SK-N-SH (cell line): ENCODE data around the gene STX1A. TPM values are rescaled to one million over a fixed set of nuclear protein-coding genes. Genes with fewer than 3 reads are reported as not detected.

Experiments used
- CTCF ChIA-PET: fragments of 300-600, 350-600 bp; formaldehyde crosslinking; extraction: SDS; loops from one replicate; lab custom pipeline; 2021; lab: Yijun Ruan, JAX
- POLR2A ChIA-PET: fragments of 350-600 bp; sonication (Branson Sonifier 250); formaldehyde crosslinking; extraction: SDS; loops from one replicate; lab custom pipeline; 2020; ENCODE audit warnings: antibody characterized with exemption, inconsistent platforms; lab: Yijun Ruan, JAX
- DNase-seq: peaks from one replicate; pipeline ENCODE4 v3.0.0; 2012
- H2AFZ ChIP-seq: fragments of 200-600 bp; sonication (generic); 2 replicates; pipeline ENCODE4 v1.8.1; 2016; ENCODE audit warnings: antibody characterized with exemption, mild to moderate bottlenecking, low read depth
- H3F3A ChIP-seq: fragments of 200-600 bp; sonication (generic); replicated peaks from 2 replicates; pipeline ENCODE3; 2016; ENCODE audit warnings: antibody characterized with exemption, mild to moderate bottlenecking; ENCODE audit not compliant: insufficient read depth
- H3K27ac ChIP-seq, 2 experiments: fragments of 200-500 bp in 1 of 2; fragments of 200-600 bp in 1 of 2; sonication (Bioruptor generic) in 1 of 2; sonication (generic), shearing (Covaris generic) in 1 of 2; 2 replicates each; pipeline versions ENCODE4 v1.5.1 to v1.6.1; 2014 to 2016; ENCODE audit warnings: low read depth in 2 of 2, inconsistent platforms in 1 of 2, low read length in 1 of 2, mild to moderate bottlenecking in 1 of 2, mixed read lengths in 1 of 2
- H3K27me3 ChIP-seq: fragments of 200-600 bp; sonication (generic), shearing (Covaris generic); 2 replicates; pipeline ENCODE4 v1.6.1; 2016; ENCODE audit warnings: mixed run types; ENCODE audit not compliant: insufficient read depth
- H3K36me3 ChIP-seq, 2 experiments: fragments of 200-500 bp in 1 of 2; fragments of 200-600 bp in 1 of 2; sonication (Bioruptor generic) in 1 of 2; sonication (generic) in 1 of 2; replicated peaks in 1 of 2; 2 replicates each; pipeline versions ENCODE3 to v1.5.1; 2014 to 2016; ENCODE audit warnings: low read length in 1 of 2, mild to moderate bottlenecking in 1 of 2; ENCODE audit not compliant: insufficient read depth in 2 of 2, control insufficient read depth in 1 of 2
- H3K4me1 ChIP-seq, 2 experiments: fragments of 200-500 bp in 1 of 2; fragments of 200-600 bp in 1 of 2; sonication (Bioruptor generic) in 1 of 2; sonication (generic), shearing (Covaris generic) in 1 of 2; 2 replicates each; pipeline versions ENCODE4 v1.5.1 to v1.6.1; 2014 to 2016; ENCODE audit warnings: low read depth in 1 of 2, low read length in 1 of 2, mixed run types in 1 of 2; ENCODE audit not compliant: insufficient read depth in 2 of 2, control insufficient read depth in 1 of 2
- H3K4me2 ChIP-seq: fragments of 200-600 bp; sonication (generic), shearing (Covaris generic); 2 replicates; pipeline ENCODE4 v1.6.1; 2017; ENCODE audit warnings: mixed run types
- H3K4me3 ChIP-seq, 2 experiments: fragments of 200-500 bp in 1 of 2; fragments of 200-600 bp in 1 of 2; sonication (Bioruptor generic) in 1 of 2; sonication (generic), shearing (Covaris generic) in 1 of 2; 2 replicates each; pipeline versions ENCODE4 v1.5.1 to v1.8.1; 2014 to 2016; ENCODE audit warnings: low read depth in 2 of 2, inconsistent platforms in 1 of 2, low read length in 1 of 2, mild to moderate bottlenecking in 1 of 2, mixed read lengths in 1 of 2, moderate library complexity in 1 of 2
- H3K79me2 ChIP-seq: fragments of 200-600 bp; sonication (generic); 2 replicates; pipeline ENCODE4 v1.8.1; 2017; ENCODE audit warnings: mild to moderate bottlenecking; ENCODE audit not compliant: insufficient read depth
- H3K9ac ChIP-seq: fragments of 200-600 bp; sonication (generic); 2 replicates; pipeline ENCODE4 v1.6.1; 2017; ENCODE audit warnings: mixed run types
- H3K9me2 ChIP-seq: fragments of 200-600 bp; sonication (generic); 2 replicates; pipeline ENCODE4 v1.6.1; 2017; ENCODE audit warnings: mixed run types
- H3K9me3 ChIP-seq: fragments of 200-600 bp; sonication (generic); 2 replicates; pipeline ENCODE4 v1.6.1; 2017; ENCODE audit warnings: mixed run types, mild to moderate bottlenecking, moderate library complexity
- H4K20me1 ChIP-seq: fragments of 200-600 bp; sonication (generic); 2 replicates; pipeline ENCODE4 v1.6.1; 2017; ENCODE audit warnings: mild to moderate bottlenecking, mixed run types; ENCODE audit not compliant: insufficient read depth
- CTCF ChIP-seq: fragments of 200-600 bp; sonication (generic); IDR thresholded peaks from 2 replicates; pipeline ENCODE4 v1.6.1; 2017; ENCODE audit warnings: antibody characterized with exemption, mild to moderate bottlenecking, moderate library complexity
- EZH2phosphoT487 ChIP-seq: fragments of 200-600 bp; sonication (generic); IDR thresholded peaks from 2 replicates; pipeline ENCODE4 v1.6.1; 2017; ENCODE audit warnings: low read depth, mixed run types, mild to moderate bottlenecking, antibody characterized with exemption, moderate library complexity, borderline replicate concordance
- FOXJ3 ChIP-seq: sonication (generic); formaldehyde crosslinking; IDR thresholded peaks from 2 replicates; pipeline ENCODE4 v1.5.1; 2020; ENCODE audit warnings: mild to moderate bottlenecking, missing genetic modification reagents
- FOXM1 ChIP-seq: IDR thresholded peaks from 2 replicates; pipeline ENCODE4 v1.4.0; 2012; ENCODE audit warnings: low read depth, mild to moderate bottlenecking
- GABPA ChIP-seq: IDR thresholded peaks from 2 replicates; pipeline ENCODE4 v1.4.0; 2012; ENCODE audit warnings: low read depth, mild to moderate bottlenecking
- JUND ChIP-seq: IDR thresholded peaks from 2 replicates; pipeline ENCODE4 v1.4.0; 2012
- MAX ChIP-seq: IDR thresholded peaks from 2 replicates; pipeline ENCODE4 v1.4.0; 2012; ENCODE audit warnings: low read depth
- MXI1 ChIP-seq: IDR thresholded peaks from 2 replicates; pipeline ENCODE4 v1.6.1; 2012; ENCODE audit warnings: mild to moderate bottlenecking, low read depth, low read length, improper control_type of control experiment
- NFIC ChIP-seq: IDR thresholded peaks from 2 replicates; pipeline ENCODE4 v1.4.0; 2012; ENCODE audit warnings: borderline replicate concordance
- POLR2AphosphoS5 ChIP-seq: IDR thresholded peaks from 2 replicates; pipeline ENCODE4 v1.6.1; 2012; ENCODE audit warnings: low read depth, low read length
- RAD21 ChIP-seq: IDR thresholded peaks from 2 replicates; pipeline ENCODE4 v1.6.1; 2012; ENCODE audit warnings: mild to moderate bottlenecking, low read length
- RXRA ChIP-seq: IDR thresholded peaks from 2 replicates; pipeline ENCODE4 v1.4.0; 2012; ENCODE audit warnings: low read depth, mild to moderate bottlenecking, borderline replicate concordance
- SMC3 ChIP-seq: IDR thresholded peaks from 2 replicates; pipeline ENCODE4 v1.6.1; 2012; ENCODE audit warnings: low read depth, low read length, improper control_type of control experiment
- TAF1 ChIP-seq: IDR thresholded peaks from 2 replicates; pipeline ENCODE4 v1.6.1; 2012; ENCODE audit warnings: low read depth, mild to moderate bottlenecking, low read length, moderate library complexity, borderline replicate concordance
- USF1 ChIP-seq: IDR thresholded peaks from 2 replicates; pipeline ENCODE4 v1.4.0; 2012; ENCODE audit warnings: low read depth, borderline replicate concordance
- YY1 ChIP-seq: IDR thresholded peaks from 2 replicates; pipeline ENCODE4 v1.4.0; 2012; ENCODE audit warnings: low read depth, mild to moderate bottlenecking
- WGBS: methylation state at CpG from one replicate; pipeline ENCODE4 v1.1.6; 2017; ENCODE audit warnings: low lambda C conversion rate; 5-methylcytosine and 5-hydroxymethylcytosine counted together
- polyA plus RNA-seq, 3 experiments: library from polyadenylated mRNA; depleted of rRNA; stranded (reverse); fragments of >200 nt; gene quantifications; 2 replicates each; pipeline ENCODE4 v1.2.3, GENCODE V29; 2012

The STX1A gene
- polyA plus RNA-seq, 1 of the 3 experiments (the other 2 are of a cell fraction) = 91.1 TPM

- DNase-seq = no peak
Observed at GRCh38 chr7:73652541-73652949, 66.9 kb downstream of the STX1A start.

GRCh38 chr7:73650524-73650923 is 68.9 kb downstream of the STX1A start:
- H3K9ac ChIP-seq = no peak overlapping the region
- no peak for DNase-seq
- H3K27me3 ChIP-seq = peaks cover 77% of the 10 kb centered on the region
- peak; percentile 30; the same call in 1 of the 2 replicates for TF ChIP-seq USF1
- no peak for TF ChIP-seq NFIC
- H3K4me3 ChIP-seq = no peak overlapping the region
- H3K4me1 ChIP-seq = peaks cover 0 to 2% of the 10 kb centered on the region in 2 experiments; a peak in 1 of 4 replicates
- peaks cover 13% of the 10 kb centered on the region for H3F3A ChIP-seq
- no peaks in the 10 kb centered on the region for H3K36me3 ChIP-seq
- no peaks in the 10 kb centered on the region for H3K79me2 ChIP-seq
- 38% methylated on average over 5 of the region's 5 CpGs for WGBS
- H2AFZ ChIP-seq = no peak overlapping the region
- H3K27ac ChIP-seq = no peak overlapping the region
- H4K20me1 ChIP-seq = no peaks in the 10 kb centered on the region
- H3K9me3 ChIP-seq = no peaks in the 10 kb centered on the region
- H3K9me2 ChIP-seq = no peaks in the 10 kb centered on the region
- no peak overlapping the region for H3K4me2 ChIP-seq
- ChIA-PET POLR2A (no interaction called here), CTCF (interaction anchor here (0.6 to 1.5 kb wide), 3 partner anchors 37 to 52 kb away, joined by 3 to 6 read pairs (median 3); no protein-coding TSS in a partner anchor)

More at GRCh38 chr7:73652541-73652949, 66.9 kb downstream of the STX1A start:
- H3K4me1 ChIP-seq = no peaks in the 10 kb centered on the region; a peak in 1 of 4 replicates
- no peaks in the 10 kb centered on the region for H4K20me1 ChIP-seq
- peaks cover 68% of the 10 kb centered on the region for H3K27me3 ChIP-seq
- no peak overlapping the region for H3K4me3 ChIP-seq
- H2AFZ ChIP-seq = no peak overlapping the region
- H3K4me2 ChIP-seq = no peak overlapping the region
- POLR2A ChIA-PET = no interaction called here
- no peak overlapping the region for H3K27ac ChIP-seq
- H3K9me3 ChIP-seq = no peaks in the 10 kb centered on the region
- WGBS = 59% methylated on average over 11 of the region's 11 CpGs
- H3K79me2 ChIP-seq = no peaks in the 10 kb centered on the region
- peaks cover 8% of the 10 kb centered on the region for H3F3A ChIP-seq
- H3K9ac ChIP-seq = no peak overlapping the region
- CTCF ChIA-PET = interaction anchor here (1.3 to 3.1 kb wide), 7 partner anchors 15 to 83 kb away, joined by 4 to 12 read pairs (median 6); partner anchors contain the start of gene VPS37D
- H3K36me3 ChIP-seq = no peaks in the 10 kb centered on the region
- H3K9me2 ChIP-seq = no peaks in the 10 kb centered on the region
- TF ChIP-seq YY1 = no peak
- TF ChIP-seq GABPA = no peak
- no peak for TF ChIP-seq EZH2phosphoT487
- TF ChIP-seq POLR2AphosphoS5 = no peak
- no peak for TF ChIP-seq SMC3
- no peak for TF ChIP-seq TAF1
- no peak for TF ChIP-seq CTCF
- TF ChIP-seq MXI1 = no peak
- no peak for TF ChIP-seq JUND
- no peak for TF ChIP-seq FOXJ3 (CRISPR knock-in tag)
- TF ChIP-seq NFIC = no peak
- TF ChIP-seq RAD21 = no peak
- TF ChIP-seq MAX = no peak
- TF ChIP-seq RXRA = no peak
- no peak for TF ChIP-seq FOXM1
